ENCODE results near the gene DOCK3.

Gene DOCK3

GRCh38 chr3:50674349-50675178 is at the start of gene DOCK3:
DOCK3 (plus strand) TSS chr3:50674927; CDS start chr3:50675264, 337 bp downstream.
- no peak for FAIRE-seq

- FAIRE-seq, result no peak
These were observed 49.2 kb upstream of the DOCK3 start for GRCh38 chr3:50625231-50626182.

GRCh38 chr3:50626401-50626800 is 48.3 kb upstream of the DOCK3 start:
- FAIRE-seq, result no peak

- FAIRE-seq, result no peak
These were observed 47.2 kb upstream of the DOCK3 start for GRCh38 chr3:50627407-50628051.

GRCh38 chr3:50628601-50629000 is 46.1 kb upstream of the DOCK3 start:
- FAIRE-seq, result no peak

GRCh38 chr3:50630394-50630793 is 44.3 kb upstream of the DOCK3 start:
- no peak for FAIRE-seq

GRCh38 chr3:50630877-50631276 is 43.9 kb upstream of the DOCK3 start:
- FAIRE-seq, result no peak

GRCh38 chr3:50632450-50632849 is 42.3 kb upstream of the DOCK3 start:
- FAIRE-seq, result no peak

- no peak for FAIRE-seq
These were observed 41.4 kb upstream of the DOCK3 start for GRCh38 chr3:50633230-50633790.

- no peak for FAIRE-seq
These were observed 39.7 kb upstream of the DOCK3 start for GRCh38 chr3:50635066-50635465.

GRCh38 chr3:50637011-50637410 is 37.7 kb upstream of the DOCK3 start:
- FAIRE-seq, result no peak

GRCh38 chr3:50637945-50638344 is 36.8 kb upstream of the DOCK3 start:
- no peak for FAIRE-seq

GRCh38 chr3:50639055-50639494 is 35.7 kb upstream of the DOCK3 start:
- no peak for FAIRE-seq

GRCh38 chr3:50642382-50642781 is 32.3 kb upstream of the DOCK3 start:
- no peak for FAIRE-seq

- no peak for FAIRE-seq
These were observed 30.2 kb upstream of the DOCK3 start for GRCh38 chr3:50644561-50644960.

GRCh38 chr3:50645378-50645777 is 29.3 kb upstream of the DOCK3 start:
- FAIRE-seq, result no peak

- FAIRE-seq, result no peak
These were observed 26.4 kb upstream of the DOCK3 start for GRCh38 chr3:50648313-50648712.

GRCh38 chr3:50648944-50649343 is 25.8 kb upstream of the DOCK3 start:
- no peak for FAIRE-seq

- FAIRE-seq, result no peak
These were observed 25.2 kb upstream of the DOCK3 start for GRCh38 chr3:50649451-50649931.

GRCh38 chr3:50650018-50650417 is 24.7 kb upstream of the DOCK3 start:
- no peak for FAIRE-seq

GRCh38 chr3:50651445-50651844 is 23.3 kb upstream of the DOCK3 start:
- no peak for FAIRE-seq

GRCh38 chr3:50651920-50652529 is 22.7 kb upstream of the DOCK3 start:
- FAIRE-seq, result no peak
